GM18517 (cell line): Measurements from ENCODE around the gene HOMER2.
"Not testable (repeated sequence)": the region's sequence is repeated elsewhere in the genome, so short reads cannot be mapped to it uniquely, and the experiment has no call there.

Source experiments
- ATAC-seq: cut with Tn5 transposase; IDR thresholded peaks from one replicate; pipeline ENCODE4 v1.9.1; 2021; ENCODE audit warnings: mild to moderate bottlenecking, moderate library complexity; ENCODE audit not compliant: unreplicated experiment

HOMER2 gene

GRCh38 chr15:82839136-82839535 is 113.4 kb downstream of the HOMER2 start:
- ATAC-seq, result no peak

DNA sequence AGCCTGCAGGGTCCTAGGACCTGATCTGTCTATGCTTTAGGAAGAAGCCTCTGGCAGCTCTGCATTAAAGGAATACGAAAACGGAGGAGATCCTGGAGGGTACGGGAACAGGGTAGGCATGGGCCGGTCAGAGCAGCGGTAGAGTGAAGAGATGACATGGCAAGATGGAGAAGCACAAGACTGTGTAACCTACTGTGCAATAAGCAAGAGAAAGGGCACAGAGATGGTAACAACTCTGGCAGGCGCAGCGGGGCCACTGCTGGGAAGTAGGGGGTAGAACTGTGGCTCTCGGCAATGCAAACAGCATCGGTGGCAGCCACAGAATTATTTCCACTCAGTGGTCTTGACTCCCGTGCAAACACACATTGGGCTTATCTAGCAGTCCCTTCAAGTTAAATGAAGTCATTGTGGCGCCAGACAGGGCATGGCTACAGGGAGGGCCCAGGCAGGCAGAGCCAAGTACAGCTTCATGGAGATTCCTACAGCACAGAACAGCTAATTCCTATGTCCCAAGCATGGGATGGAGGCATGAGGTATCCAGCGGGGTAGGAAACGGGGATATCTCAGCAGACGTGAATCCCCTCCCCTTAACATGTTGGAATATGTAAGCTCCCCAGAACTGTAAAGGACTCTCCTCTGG is 114.3 kb downstream of the HOMER2 start:
- no peak for ATAC-seq

DNA sequence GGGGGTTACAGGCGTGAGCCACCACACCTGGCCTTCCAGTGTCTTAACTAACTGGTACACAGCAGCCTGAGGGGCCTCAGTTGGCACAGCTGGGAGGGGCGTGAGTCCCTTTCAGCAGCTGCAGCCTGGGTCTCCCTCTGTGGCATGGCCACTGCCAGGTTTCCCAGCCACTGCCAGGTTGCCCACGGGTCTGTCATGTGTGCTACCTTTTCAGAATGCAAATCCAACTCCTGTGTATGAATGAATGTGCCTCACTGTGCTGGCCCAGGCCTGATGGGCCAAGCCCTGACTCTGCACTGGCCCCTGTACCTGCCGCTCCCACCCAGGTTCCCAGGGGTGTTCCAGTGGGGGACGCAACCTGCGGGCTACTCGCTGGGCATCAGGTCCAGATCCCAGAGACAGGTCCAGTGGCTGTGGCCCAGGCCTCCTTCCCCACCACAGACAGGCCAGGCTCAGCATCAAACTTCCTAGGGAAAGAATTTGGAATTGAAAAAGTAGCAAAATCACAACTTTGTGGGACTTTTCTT is 117.1 kb downstream of the HOMER2 start:
- ATAC-seq, result no peak

GRCh38 chr15:82833362-82833682 is 119.2 kb downstream of the HOMER2 start:
- ATAC-seq, result no peak

DNA sequence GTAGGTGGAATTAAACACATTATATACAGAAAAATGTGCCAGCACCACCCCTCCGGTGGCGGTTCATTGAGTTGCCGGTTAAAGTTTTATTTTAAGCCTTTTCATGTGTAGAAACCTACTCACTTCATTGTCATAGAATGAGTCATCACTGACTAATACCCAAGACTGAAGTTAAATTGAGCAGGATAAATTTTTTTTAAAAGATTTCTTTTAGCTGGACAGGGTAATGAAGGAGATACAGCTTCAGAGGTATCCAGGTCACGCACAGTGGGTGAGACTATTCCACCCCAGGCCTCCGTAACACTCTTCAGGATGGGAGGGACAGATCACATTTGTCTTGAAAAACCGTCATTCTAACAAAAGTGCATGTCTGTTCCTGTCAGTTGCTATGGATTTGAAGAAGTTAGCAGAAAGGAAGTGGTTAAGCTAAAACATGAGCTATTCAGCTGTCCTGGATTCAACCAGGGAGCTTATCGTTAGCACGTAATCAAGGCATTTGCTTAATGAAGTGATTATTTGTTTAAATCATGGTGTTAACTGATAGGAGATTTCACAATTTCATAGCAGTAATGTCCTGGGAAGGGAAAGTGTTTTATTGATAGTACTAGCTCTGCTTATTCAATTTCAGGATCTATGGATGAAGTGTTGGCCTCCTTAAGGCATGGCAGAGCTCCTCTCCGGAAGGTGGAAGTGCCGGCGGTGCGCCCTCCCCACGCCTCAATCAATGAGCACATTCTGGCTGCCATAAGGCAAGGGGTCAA is 119.7 kb downstream of the HOMER2 start:
- ATAC-seq, result peak; percentile 84

DNA sequence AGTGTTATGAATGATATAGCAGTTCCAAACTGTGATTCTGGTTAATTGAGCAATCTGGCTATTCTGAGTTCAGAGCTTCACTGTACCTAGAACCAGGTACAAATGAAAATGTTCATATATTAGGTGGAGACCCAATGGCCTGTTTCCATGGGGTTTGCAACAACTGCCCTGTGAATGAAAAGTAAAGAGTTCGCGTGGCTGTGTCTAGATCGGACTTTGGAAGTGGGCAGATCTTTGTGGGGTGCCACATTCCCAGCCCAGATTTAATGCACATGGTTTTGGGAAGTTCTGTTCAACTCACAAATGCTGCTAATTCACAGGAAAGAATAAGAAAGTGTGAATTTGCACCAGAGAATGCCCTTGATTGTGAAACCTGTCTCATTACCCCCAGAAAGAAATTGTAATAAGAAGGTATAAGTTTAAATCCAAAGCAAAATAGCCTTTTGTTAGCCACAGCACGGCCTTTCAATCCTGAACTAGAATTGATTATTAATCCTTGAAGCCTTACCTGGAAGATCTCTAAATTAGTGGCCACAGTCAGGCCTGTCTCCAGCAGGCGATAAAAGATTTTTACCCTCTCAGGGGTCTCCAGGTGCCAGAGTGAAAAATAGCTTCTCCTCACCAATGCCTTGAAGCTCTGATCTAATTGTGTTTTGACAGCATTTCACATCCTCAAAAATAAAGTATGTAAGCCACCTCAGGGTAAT is 120.5 kb downstream of the HOMER2 start:
- ATAC-seq, result no peak

- no peak for ATAC-seq
Observed at GRCh38 chr15:82830427-82831173, 121.9 kb downstream of the HOMER2 start.

GRCh38 chr15:82829234-82829633 is 123.3 kb downstream of the HOMER2 start:
- ATAC-seq, result no peak

DNA sequence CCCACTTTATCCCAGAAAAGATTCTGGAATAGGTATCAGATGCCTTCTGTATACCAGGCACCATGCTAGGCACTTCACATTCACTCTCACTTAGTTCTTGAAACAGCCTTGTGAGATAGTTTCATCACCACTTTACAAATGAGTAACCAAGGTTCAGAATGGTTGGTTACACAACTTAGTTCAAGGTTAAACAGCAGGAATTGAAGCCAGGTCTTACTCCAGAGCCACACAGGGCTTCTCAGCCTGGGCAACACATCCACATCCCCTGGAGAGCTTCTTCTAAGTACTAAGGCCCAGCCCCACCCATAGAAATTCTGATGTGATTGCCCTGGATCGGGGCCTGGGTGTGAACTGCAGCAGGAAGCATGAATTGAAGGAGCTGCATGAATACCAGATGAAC is 124.4 kb downstream of the HOMER2 start:
- ATAC-seq, result no peak

DNA sequence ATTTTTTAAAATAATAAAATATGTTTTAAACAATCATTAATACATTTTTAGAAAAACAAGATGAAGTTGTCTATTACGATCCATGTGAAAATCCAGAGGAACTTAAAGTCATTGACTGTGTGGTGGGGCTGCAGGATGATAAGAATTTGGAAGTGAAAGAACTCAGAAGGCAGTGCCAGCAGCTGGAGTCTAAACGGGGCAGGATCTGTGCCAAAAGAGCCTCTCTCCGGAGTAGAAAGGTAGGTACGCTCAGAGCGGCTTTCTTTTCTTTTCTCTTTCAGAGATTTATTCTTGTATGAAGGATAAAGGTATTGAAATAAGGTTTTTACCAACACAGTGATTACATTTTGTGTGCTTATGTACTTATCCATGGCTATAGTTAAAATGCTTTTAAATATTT is 129.5 kb downstream of the HOMER2 start:
- ATAC-seq, result no peak

GRCh38 chr15:82821851-82822250 is 130.7 kb downstream of the HOMER2 start:
- ATAC-seq, result not testable (repeated sequence)

DNA sequence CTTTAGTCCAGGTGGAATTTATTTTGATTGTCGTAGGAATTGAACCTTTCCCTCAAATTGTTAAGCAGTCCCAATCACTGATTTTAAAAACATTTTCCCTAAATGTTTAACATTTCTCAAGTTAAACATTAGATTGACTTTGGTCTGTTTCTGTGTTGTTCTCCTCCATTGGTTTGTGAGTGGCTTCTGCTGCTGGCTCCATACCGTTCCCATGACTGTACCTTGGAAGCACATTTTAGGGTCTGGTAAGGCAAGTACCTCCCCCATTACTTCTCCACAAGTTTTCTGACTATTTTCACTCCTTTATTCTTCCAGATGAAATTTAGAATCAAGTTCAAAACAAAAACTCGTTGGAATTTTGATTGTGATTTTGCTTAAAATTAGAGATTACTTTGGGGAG is 131.1 kb downstream of the HOMER2 start:
- not testable (repeated sequence) for ATAC-seq

GRCh38 chr15:82820128-82820527 is 132.4 kb downstream of the HOMER2 start:
- no peak for ATAC-seq

DNA sequence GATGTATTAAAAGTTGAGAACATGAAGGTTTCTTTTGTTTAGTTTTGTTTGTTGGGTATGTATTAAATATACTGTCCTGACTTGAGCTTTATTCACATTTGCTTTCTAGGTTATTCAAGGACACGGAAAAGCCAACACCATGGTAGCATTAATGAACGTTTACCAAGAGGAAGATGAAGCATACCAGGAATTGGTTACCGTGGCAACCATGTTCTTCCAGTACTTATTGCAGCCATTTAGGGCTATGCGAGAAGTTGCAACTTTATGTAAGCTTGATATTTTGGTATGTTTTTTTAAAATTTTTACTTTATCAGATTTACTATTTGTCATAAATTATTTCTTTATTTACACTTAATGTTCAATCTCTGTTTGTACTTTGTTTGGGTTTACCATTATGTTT is 139.5 kb downstream of the HOMER2 start:
- ATAC-seq, result no peak

GRCh38 chr15:82810890-82811426 is 141.6 kb downstream of the HOMER2 start:
- no peak for ATAC-seq

- ATAC-seq, result peak; percentile 14
Observed at GRCh38 chr15:82810061-82810889, 142.2 kb downstream of the HOMER2 start.

- ATAC-seq, result peak; percentile 80
Observed at GRCh38 chr15:82809308-82810060, 143.0 kb downstream of the HOMER2 start, which contains the start of gene WHAMM. Gene WHAMM, plus strand, starts transcription at chr15:82809628. Its CDS starts 99 bp downstream, at chr15:82809727.

DNA sequence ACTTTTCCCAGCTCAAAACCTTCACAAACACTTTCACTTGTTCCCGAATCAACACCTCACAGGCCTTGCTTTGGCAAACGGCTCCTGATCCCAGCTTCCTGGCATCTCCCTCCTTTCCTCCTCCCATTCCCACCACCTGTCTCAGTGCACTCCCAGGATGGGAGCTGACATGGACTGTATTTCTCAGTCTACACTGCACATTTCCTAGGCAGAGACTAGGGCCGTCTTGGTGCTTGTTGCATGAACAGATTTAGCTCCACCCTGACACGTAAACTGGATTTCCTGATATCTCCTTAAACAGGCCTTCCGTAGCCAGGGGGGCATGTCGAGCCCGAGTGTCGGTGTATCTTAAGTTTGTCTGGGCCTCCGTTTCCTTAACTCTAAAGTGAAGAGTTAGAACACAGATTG is 143.9 kb downstream of the HOMER2 start:
- ATAC-seq, result no peak
